Fibroblast of pulmonary artery (primary cell): ENCODE measurements around the gene NABP2.

Experiments used
- DNase-seq: peaks from one replicate; pipeline ENCODE4 v3.0.0-alpha.2; 2010; ENCODE audit warnings: low read depth
- H3K4me3 ChIP-seq: replicated peaks from 2 replicates; pipeline ENCODE4 v1.5.1; 2011; ENCODE audit warnings: low read depth, mild to moderate bottlenecking, control low read depth, low read length, moderate library complexity
- TF ChIP-seq, protein P1 (sequence below): IDR thresholded peaks from 2 replicates; pipeline ENCODE4 v1.5.1; 2011; ENCODE audit warnings: mild to moderate bottlenecking, control low read depth, low read length, inconsistent platforms; ENCODE audit errors: missing control alignments

NABP2 gene

DNA sequence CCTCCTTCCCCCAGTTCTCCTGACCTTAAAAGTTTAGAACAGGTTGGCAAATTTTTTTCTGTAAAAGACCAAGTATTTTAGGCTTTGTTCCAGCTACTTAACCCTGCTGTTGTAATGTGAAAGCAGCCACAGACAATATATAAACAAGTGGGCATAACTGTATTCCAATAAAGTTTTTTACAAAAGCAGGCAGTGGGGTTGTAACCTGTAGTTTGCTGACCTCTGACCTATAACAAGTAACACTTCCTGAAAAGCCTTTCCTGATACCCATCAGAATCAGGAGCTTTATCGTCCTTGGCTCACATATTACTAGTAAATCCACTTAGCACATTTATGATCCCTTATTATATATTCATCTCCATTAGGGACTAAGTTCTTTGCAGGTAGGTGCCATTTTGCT, 21.8 kb upstream of the NABP2 start:
- no peak overlapping the region for H3K4me3 ChIP-seq
- DNase-seq: no peak
- TF ChIP-seq, protein P1, sequence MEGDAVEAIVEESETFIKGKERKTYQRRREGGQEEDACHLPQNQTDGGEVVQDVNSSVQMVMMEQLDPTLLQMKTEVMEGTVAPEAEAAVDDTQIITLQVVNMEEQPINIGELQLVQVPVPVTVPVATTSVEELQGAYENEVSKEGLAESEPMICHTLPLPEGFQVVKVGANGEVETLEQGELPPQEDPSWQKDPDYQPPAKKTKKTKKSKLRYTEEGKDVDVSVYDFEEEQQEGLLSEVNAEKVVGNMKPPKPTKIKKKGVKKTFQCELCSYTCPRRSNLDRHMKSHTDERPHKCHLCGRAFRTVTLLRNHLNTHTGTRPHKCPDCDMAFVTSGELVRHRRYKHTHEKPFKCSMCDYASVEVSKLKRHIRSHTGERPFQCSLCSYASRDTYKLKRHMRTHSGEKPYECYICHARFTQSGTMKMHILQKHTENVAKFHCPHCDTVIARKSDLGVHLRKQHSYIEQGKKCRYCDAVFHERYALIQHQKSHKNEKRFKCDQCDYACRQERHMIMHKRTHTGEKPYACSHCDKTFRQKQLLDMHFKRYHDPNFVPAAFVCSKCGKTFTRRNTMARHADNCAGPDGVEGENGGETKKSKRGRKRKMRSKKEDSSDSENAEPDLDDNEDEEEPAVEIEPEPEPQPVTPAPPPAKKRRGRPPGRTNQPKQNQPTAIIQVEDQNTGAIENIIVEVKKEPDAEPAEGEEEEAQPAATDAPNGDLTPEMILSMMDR: no peak

DNA sequence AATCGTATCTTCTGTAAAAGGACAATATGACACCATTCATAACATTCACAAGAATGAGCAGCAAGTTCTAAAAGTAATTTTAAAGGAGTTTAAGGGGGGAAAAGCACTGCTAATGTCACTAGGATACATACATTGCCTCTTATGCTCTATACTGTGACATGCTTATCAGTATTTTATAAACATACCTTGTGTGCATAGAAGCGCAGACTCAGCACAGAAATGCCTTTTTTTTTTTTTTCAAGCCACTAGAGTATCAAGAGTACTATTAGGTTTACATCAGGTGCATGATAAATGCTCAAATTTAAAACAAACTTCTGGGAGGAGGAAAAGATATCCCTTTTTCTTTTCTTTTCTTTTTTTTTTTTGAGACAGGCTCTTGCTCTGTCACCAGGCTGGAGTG, 21.3 kb upstream of the NABP2 start:
- no peak overlapping the region for H3K4me3 ChIP-seq
- no peak for DNase-seq
- TF ChIP-seq, protein P1: no peak

DNA sequence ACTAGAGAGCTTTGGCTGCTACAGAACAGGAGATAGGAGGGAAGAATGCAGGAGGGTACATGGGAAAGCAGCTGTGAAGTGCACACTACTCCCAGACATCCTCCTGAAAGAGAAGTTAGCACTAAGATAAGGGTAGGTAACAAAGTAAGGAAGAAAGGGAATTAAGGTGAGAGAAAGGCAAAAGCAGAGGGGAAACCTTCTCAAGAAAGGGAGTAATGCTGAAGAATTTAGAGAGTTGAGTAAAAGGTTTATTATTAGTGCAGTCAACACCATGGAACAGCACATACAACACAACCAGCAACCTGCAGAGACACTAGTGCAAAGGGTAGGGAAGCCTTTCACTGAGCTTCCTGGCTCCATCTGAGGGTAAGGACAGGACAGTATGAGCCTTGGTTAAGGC, 19.9 kb upstream of the NABP2 start:
- H3K4me3 ChIP-seq: no peak overlapping the region
- TF ChIP-seq, protein P1: no peak
- no peak for DNase-seq

- DNase-seq: no peak
- no peak overlapping the region for H3K4me3 ChIP-seq
- TF ChIP-seq, protein P1: no peak
Observed at GRCh38 chr12:56205445-56205844, 18.7 kb upstream of the NABP2 start.

GRCh38 chr12:56206452-56207166, 17.5 kb upstream of the NABP2 start:
- DNase-seq: peak; percentile 71
- TF ChIP-seq, protein P1: peak; percentile 81

DNA sequence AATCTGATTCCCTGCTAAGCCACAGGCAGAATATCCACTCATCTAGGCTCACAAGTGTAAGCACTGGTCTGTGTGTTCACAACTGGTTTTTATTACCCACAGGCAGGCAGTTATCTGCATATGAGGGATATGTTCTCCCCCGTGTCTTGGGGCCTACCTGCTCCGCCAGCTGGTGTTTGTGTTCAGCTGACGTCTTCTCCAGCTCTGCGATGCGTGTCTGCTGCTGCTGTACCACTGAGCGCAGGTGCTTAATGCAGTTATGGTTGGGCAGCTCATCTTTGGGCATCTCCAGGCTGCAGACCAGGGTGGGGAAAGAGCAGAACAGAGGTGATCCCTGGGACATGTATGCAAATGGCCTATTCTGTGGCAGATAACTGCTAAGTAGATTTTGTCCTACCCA, 16.1 kb upstream of the NABP2 start:
- TF ChIP-seq, protein P1: no peak
- H3K4me3 ChIP-seq: no peak overlapping the region
- DNase-seq: no peak

More at GRCh38 chr12:56206452-56207166, 17.5 kb upstream of the NABP2 start:
- H3K4me3 ChIP-seq: no peak overlapping the region

DNA sequence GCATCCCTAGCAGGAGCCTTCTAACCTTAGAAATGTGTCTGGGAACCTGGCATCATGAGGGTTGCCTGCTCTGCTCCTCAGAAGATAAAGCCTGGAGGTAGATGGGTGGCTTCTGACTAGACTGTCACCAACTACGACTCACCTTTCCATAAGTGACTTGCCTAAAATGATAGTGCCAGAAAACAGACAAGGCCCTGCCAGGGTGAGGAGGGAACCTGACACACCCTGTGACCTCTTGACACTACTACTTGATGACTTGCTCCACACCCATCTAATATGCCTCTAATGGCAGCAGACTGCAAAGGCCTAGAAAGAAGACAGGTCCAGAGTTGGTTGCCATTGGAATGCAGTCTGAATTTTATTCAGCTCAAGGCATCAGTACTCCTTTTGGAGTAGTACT, 11.8 kb upstream of the NABP2 start:
- TF ChIP-seq, protein P1: no peak
- DNase-seq: no peak
- no peak overlapping the region for H3K4me3 ChIP-seq
